ENCODE data around the gene SLC18A3. TPM values are rescaled to one million over a fixed set of nuclear protein-coding genes. Genes with fewer than 3 reads are reported as not detected.

SLC18A3 gene
- total RNA-seq, 1 experiment from 2014 or later: not detected

- no peak overlapping the region for H4K8ac ChIP-seq (replicated peaks; ENCODE audit: insufficient read length, low read depth, low read length)
- no peaks in the 10 kb centered on the region for H3K4me1 ChIP-seq (ENCODE audit: insufficient read depth, low read length)
- H3K4ac ChIP-seq (ENCODE audit: low read depth, low read length): no peak overlapping the region
- no peak overlapping the region for H2BK5ac ChIP-seq (ENCODE audit: insufficient read length, low read length)
- no peak overlapping the region for H3K56ac ChIP-seq (ENCODE audit: insufficient read length, low read depth, low read length)
- H2BK120ac ChIP-seq (ENCODE audit: low read depth, low read length, poor library complexity, severe bottlenecking): no peak overlapping the region
- H2BK12ac ChIP-seq (ENCODE audit: insufficient read length, low read depth, low read length): no peak overlapping the region
- no peaks in the 10 kb centered on the region for H3K27me3 ChIP-seq (ENCODE audit: insufficient read depth, low read length)
- no peak overlapping the region for H3K4me2 ChIP-seq (ENCODE audit: insufficient read depth, insufficient read length, low read length)
- Mint-ChIP-seq H3K9me3 (peaks cover 6 to 14% of the 10 kb centered on the region in 2 experiments; a peak in 4 of 5 replicates), H3K27ac (no peak overlapping the region), H3K36me3 (ENCODE audit: insufficient read depth in 1 of 3, low read depth in 3 of 3) (no peaks in the 10 kb centered on the region; a peak in 1 of 7 replicates), H3K27me3 (ENCODE audit: low read depth) (peaks cover 28% of the 10 kb centered on the region), H3K4me1 (no peaks in the 10 kb centered on the region), H3K4me3 (no peak overlapping the region)
- WGBS (ENCODE audit: extremely low coverage, insufficient read length, low lambda C conversion rate): no CpG with 5 or more reads among the region's 1 CpG
- H3K23ac ChIP-seq (ENCODE audit: insufficient read length, low read depth, low read length): no peak overlapping the region
- no peak overlapping the region for H3K18ac ChIP-seq (ENCODE audit: insufficient read length, low read depth, low read length)
- no peaks in the 10 kb centered on the region for H3K79me1 ChIP-seq (ENCODE audit: insufficient read depth, low read depth, low read length, poor library complexity, severe bottlenecking)
- no peak overlapping the region for H2AK5ac ChIP-seq (ENCODE audit: insufficient read length, low read length)
- H2AFZ ChIP-seq (ENCODE audit: low read length): no peak overlapping the region
- H3K27ac ChIP-seq (ENCODE audit: insufficient read length, low read depth, low read length): no peak overlapping the region
- H2BK20ac ChIP-seq (ENCODE audit: low read depth, low read length, poor library complexity, severe bottlenecking): no peak overlapping the region
- TF ChIP-seq CTCF (conservative IDR thresholded peaks at IDR 0.05): no peak
- DNase-seq: no peak
- H3K14ac ChIP-seq (ENCODE audit: insufficient read depth, low read length): no peak overlapping the region
- H4K91ac ChIP-seq (ENCODE audit: insufficient read length, low read depth, low read length): no peak overlapping the region
- H3K9ac ChIP-seq (ENCODE audit: extremely low read depth, insufficient read length, low read length): no peak overlapping the region
- H3K9me3 ChIP-seq (ENCODE audit: control insufficient read depth, low read depth, low read length): no peaks in the 10 kb centered on the region
- no peak overlapping the region for H2BK15ac ChIP-seq (ENCODE audit: low read depth, low read length)
- no peaks in the 10 kb centered on the region for H3K79me2 ChIP-seq (ENCODE audit: insufficient read depth, low read length)
- H4K5ac ChIP-seq (ENCODE audit: insufficient read length, low read depth, low read length): no peak overlapping the region
- H4K20me1 ChIP-seq (ENCODE audit: control insufficient read depth, insufficient read depth, insufficient read length): no peaks in the 10 kb centered on the region
- H3K23me2 ChIP-seq (ENCODE audit: insufficient read length, low read depth, low read length, poor library complexity, severe bottlenecking): no peaks in the 10 kb centered on the region
- no peak overlapping the region for H3T11ph ChIP-seq (ENCODE audit: low read length)
Observed at GRCh38 chr10:49567810-49568209, 42.3 kb upstream of the SLC18A3 start.

Measured in H9 (cell line).